ENCODE data around the gene OR4C12. TPM values are rescaled to one million over a fixed set of nuclear protein-coding genes. Genes with fewer than 3 reads are reported as not detected.
"Not testable (repeated sequence)": the region's sequence is repeated elsewhere in the genome, so short reads cannot be mapped to it uniquely, and the experiment has no call there.

The OR4C12 gene
- total RNA-seq, result not detected

DNA sequence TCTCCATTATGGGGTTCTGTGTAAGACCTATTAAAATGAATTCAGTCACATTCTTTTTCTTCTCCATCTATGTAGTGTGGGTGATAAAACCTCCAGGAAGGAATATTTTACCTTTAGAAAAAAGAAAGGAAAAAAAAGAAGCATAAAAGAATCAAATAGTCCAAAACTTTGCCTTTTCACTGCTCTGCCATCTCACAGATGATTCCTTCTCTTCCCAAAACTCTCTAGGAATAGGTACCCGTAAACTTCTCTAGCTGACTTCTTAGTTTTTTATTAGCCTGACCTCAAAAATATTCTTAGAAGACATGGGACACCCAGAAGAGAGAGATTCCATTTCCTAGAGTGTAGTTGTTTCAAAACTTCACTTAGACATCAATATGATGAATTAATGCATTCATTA is at the start of gene OR4C12:
Gene OR4C12, minus strand, starts transcription at position 101 of the 400 bp plus-strand sequence. Its CDS starts 34 bp downstream, at position 67.
- DNase-seq; H3K36me3 Mint-ChIP-seq (ENCODE audit: low read depth); H3K27me3 Mint-ChIP-seq (ENCODE audit: low read depth); CTCF ChIA-PET; H3K4me1 Mint-ChIP-seq (ENCODE audit: low read depth); H3K27ac Mint-ChIP-seq; intact Hi-C loops (cut with micrococcal nuclease); H3K4me3 Mint-ChIP-seq: not testable (repeated sequence)
- peaks cover 16% of the 10 kb centered on the region for H3K9me3 Mint-ChIP-seq

DNA sequence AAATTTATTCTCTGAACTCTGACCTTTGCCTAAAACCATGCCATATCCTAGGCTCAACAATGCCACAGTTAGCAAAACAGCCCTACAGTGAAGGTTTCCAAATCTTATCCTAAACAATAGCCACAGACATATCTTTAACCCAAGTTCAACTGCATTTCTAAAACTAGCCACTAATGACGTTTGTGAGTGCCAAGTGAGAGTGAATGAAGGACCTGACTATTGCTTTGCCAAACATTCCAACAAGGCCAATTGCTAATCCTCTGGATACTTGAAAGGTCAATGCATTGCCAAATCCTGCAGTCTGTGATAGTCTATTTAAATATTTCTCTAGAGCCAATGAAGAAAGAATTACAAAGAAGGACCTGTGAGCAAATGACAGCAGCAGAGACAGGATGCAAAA is 47.9 kb upstream of the OR4C12 start:
- no peaks in the 10 kb centered on the region for H3K27me3 Mint-ChIP-seq (ENCODE audit: low read depth)
- H3K4me1 Mint-ChIP-seq (ENCODE audit: low read depth), result no peaks in the 10 kb centered on the region
- DNase-seq, result no peak
- H3K27ac Mint-ChIP-seq, result no peak overlapping the region
- intact Hi-C loops (cut with micrococcal nuclease), result no loop called here
- H3K4me3 Mint-ChIP-seq, result no peak overlapping the region
- CTCF ChIA-PET, result no interaction called here
- peaks cover 4% of the 10 kb centered on the region for H3K9me3 Mint-ChIP-seq
- H3K36me3 Mint-ChIP-seq (ENCODE audit: low read depth), result no peaks in the 10 kb centered on the region

- peak; percentile 58 for DNase-seq
- H3K36me3 Mint-ChIP-seq (ENCODE audit: low read depth), result no peaks in the 10 kb centered on the region
- no peak overlapping the region for H3K4me3 Mint-ChIP-seq
- H3K4me1 Mint-ChIP-seq (ENCODE audit: low read depth), result no peaks in the 10 kb centered on the region
- CTCF ChIA-PET, result interaction anchor here (0.6 kb wide), 1 partner anchor 1786 kb away, joined by 3 read pairs; no protein-coding TSS in a partner anchor
- H3K27ac Mint-ChIP-seq, result no peak overlapping the region
- intact Hi-C loops (cut with micrococcal nuclease), result loop anchor here (10.0 kb wide), 1 partner anchor 1691 kb away; the partner anchor contains the start of gene OR4S1
- H3K9me3 Mint-ChIP-seq, result peaks cover 14% of the 10 kb centered on the region
- H3K27me3 Mint-ChIP-seq (ENCODE audit: low read depth), result no peaks in the 10 kb centered on the region
These were observed 13.2 kb upstream of the OR4C12 start for GRCh38 chr11:49995565-49995964.

DNA sequence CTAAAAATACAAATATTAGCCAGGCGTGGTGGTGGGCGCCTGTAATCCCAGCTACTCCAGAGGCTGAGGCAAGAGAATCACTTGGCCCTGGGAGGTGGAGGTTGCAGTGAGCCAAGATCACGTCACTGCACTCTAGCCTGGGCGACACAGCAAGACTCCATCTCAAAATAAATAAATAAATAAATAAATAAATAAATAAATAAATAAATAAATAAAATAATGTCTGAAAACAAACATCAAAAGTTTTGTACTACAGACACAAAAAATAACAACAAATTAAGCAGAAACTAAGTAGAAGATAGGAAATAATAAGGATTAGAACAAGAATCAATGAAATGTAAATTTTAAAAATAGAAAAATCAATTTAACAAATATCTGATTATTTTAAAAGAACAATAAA is 8.9 kb downstream of the OR4C12 start:
- H3K4me1 Mint-ChIP-seq (ENCODE audit: low read depth); H3K9me3 Mint-ChIP-seq; intact Hi-C loops (cut with micrococcal nuclease); H3K27ac Mint-ChIP-seq; H3K4me3 Mint-ChIP-seq; DNase-seq; H3K27me3 Mint-ChIP-seq (ENCODE audit: low read depth); CTCF ChIA-PET; H3K36me3 Mint-ChIP-seq (ENCODE audit: low read depth): not testable (repeated sequence)

GRCh38 chr11:49952091-49952490 is 30.2 kb downstream of the OR4C12 start, which contains the start of gene OR4C13:
Gene OR4C13, plus strand, starts transcription at chr11:49952391. Its CDS starts 32 bp downstream, at chr11:49952423.
- intact Hi-C loops (cut with micrococcal nuclease), result no loop called here
- H3K4me3 Mint-ChIP-seq, result no peak within 1 kb of the TSS
- peaks cover 6% of the 10 kb centered on the region for H3K9me3 Mint-ChIP-seq
- no peaks in the 10 kb centered on the region for H3K4me1 Mint-ChIP-seq (ENCODE audit: low read depth)
- CTCF ChIA-PET, result no interaction called here
- H3K27me3 Mint-ChIP-seq (ENCODE audit: low read depth), result no peaks in the 10 kb centered on the region
- no peak within 1 kb of the TSS for H3K27ac Mint-ChIP-seq
- H3K36me3 Mint-ChIP-seq (ENCODE audit: low read depth), result peaks cover under 1% of the 10 kb centered on the region
- no peak for DNase-seq

DNA sequence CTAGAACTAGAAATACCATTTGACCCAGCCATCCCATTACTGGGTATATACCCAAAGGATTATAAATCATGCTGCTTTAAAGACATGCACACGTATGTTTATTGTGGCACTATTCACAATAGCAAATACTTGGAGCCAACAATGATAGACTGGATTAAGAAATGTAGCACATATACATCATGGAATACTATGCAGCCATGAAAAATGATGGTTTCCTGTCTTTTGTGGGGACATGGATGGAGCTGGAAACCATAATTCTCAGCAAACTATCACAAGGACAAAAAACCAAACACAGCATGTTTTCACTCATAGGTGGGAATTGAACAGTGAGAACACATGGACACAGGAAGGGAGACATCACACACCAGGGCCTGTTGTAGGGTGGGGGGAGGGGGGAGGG is 33.6 kb downstream of the OR4C12 start:
- H3K4me3 Mint-ChIP-seq; H3K36me3 Mint-ChIP-seq (ENCODE audit: low read depth); intact Hi-C loops (cut with micrococcal nuclease); H3K27ac Mint-ChIP-seq; H3K27me3 Mint-ChIP-seq (ENCODE audit: low read depth); DNase-seq; H3K4me1 Mint-ChIP-seq (ENCODE audit: low read depth); CTCF ChIA-PET: not testable (repeated sequence)
- peaks cover 19% of the 10 kb centered on the region for H3K9me3 Mint-ChIP-seq

Other genes starting within 250 kb of the OR4C12 start
- not detected for gene OR4C13, start 30.1 kb downstream of the OR4C12 start, total RNA-seq
- gene OR4C45, start 50.3 kb upstream of the OR4C12 start, total RNA-seq, result not detected